HG03097 (cell line): ENCODE results near the gene RD3L.

ENCODE experiments used
- ATAC-seq: cut with Tn5 transposase; IDR thresholded peaks from one replicate; pipeline ENCODE4 v1.9.1; 2021; ENCODE audit not compliant: unreplicated experiment, low FRiP score

The RD3L gene

DNA sequence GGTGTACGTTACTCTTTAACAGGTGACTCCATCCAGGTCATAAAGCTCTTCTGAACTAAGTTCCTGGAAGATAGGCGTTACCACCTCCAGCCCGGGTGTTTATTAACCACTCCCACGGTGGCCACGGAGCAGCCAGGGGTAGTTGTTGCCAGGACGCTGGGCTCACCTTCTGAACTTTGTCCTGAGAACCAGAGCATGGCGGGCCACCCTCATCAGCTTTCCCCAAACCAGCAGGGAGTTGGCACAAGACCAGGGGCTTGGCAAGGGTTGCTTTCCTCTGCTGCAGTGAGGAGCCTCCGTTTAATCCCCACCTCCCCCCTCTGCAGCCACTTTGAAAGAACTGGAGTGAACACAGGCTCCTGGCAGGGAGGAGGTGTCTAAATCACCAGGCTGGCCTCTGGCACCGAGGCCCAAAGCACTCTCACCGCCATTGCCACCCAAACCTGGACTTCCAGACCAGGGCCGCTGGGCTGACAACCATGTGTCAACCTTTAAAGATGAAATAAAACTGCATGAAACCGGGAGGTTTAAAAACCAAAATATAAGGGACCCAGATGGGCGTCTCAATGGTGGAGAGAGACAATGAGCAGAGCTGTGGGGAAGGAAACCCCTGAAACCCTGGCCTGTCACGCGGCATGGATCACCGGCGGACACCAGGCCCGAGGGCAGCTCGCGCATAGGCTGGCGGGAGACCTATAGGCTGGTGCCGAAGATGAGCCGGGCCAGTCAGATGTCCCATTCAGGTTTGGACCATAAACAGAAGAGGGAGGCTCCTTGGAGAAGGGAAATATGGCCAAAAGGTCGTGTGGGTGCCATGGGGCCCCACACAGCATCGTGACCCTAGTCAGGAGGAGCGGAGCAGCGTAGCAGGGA is 45.0 kb downstream of the RD3L start:
- ATAC-seq: no peak

DNA sequence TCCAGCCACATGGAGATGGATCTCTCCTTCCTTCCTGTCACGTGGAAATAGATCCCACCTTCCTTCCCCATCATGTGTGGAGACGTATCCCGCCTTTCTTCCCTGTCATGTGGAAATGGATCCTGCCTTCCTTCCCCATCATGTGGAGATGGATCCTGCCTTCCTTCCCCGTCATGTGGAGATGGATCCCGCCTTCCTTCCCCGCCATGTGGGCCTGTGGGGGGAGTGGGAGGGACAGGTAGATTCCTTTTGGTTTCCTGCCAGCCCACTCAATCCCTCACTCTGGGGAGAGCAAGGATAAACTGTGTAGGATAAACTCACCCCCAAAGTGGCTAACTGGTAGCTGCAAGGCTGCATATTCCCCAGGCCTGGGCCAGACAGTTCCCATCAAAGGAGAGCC is 45.8 kb downstream of the RD3L start:
- ATAC-seq: no peak

DNA sequence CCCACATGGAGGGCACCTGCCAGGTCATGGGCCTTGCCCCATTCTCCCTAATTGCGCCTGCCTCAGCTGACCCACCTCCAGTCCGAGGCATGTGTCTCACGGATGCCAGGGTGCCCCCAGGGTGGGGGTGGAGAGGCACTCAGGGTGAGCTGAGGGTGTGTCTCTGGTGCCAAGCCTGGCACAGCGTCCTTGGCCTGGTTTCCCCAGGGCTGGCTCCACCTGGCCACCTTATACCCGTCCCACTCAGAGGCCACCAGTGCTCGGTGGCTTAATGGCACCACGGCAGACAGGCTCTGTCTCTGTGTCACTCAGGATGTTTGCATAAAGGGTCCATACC is 47.6 kb downstream of the RD3L start:
- no peak for ATAC-seq

DNA sequence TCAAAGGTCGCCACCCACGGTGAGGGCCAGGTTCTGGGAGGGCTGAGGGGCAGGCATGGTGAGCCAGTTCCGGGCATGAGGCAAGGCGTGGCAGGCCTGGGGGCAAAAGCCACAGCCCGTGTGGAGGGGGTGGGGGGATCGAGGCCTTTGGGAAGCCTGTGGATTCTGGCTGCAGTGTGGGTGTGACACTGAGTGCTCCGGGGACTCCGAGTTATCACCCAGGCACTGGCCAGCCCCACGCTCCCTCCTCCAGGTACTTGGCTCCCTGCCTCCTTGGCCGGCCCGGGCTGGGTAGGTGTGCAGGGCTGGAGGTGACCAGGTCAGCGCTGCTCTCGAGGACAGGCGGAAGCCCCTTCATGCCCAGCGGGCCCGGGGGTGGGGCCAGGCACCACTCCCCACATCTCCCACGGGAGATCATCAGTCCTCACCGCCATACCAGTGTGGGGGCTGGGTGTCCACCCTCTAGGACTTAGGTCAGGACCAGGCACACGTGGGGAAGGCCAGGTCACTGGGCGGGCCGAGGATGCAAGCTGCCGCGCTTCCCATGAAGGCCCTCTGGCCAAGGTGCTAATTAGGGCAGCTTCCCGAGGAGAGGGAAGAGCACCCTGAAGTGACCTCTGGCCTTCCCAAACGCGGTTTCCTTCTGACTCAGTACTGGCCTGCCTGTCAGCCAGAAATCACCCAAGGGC is 48.2 kb downstream of the RD3L start:
- ATAC-seq: no peak

DNA sequence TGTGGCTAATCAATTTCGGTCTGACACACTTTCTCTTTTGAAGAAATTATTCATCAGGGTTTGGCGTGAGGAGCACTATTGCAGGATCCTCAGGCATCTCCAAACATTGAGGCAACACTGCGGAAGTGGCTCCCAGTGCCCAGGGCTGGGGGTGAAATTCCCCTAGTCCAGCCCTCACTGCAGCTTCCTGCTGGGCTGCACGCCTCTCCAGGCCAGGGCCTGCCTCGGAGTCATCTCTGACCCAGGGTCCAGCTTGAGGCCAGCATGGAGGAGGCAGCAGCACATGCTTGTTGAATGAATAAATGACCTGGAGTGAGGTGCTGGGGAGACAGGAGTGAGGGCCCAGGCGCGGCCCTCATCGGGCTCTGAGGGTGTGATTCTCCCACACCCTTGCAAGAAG is 50.1 kb downstream of the RD3L start:
- ATAC-seq: no peak

DNA sequence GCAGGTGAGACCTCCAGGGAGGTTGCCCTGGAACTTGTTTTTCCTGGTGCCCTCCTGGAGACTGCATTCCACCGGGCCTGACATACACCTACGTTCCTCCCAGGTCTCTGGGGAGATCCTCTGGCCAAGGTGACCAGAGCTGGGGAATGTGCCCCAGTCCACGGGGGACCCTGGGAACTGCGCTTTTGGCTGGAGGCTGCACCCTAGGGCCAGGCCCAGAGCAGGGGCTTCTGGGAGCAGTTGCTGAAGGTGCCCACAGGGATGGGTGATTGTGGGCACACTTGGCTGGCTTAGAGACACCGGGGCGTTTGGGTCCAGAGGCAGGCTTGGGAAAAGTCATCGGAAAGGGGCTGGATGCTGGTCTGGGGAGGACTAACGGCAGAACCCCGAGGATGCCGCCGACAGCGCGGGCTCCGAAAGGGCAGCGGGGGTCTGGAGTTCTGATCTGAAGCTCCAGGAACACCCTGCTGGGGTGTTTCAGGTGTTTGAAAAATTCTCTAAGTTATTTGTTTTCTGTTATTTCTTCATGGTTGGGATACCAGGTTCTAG is 50.6 kb downstream of the RD3L start:
- ATAC-seq: no peak

DNA sequence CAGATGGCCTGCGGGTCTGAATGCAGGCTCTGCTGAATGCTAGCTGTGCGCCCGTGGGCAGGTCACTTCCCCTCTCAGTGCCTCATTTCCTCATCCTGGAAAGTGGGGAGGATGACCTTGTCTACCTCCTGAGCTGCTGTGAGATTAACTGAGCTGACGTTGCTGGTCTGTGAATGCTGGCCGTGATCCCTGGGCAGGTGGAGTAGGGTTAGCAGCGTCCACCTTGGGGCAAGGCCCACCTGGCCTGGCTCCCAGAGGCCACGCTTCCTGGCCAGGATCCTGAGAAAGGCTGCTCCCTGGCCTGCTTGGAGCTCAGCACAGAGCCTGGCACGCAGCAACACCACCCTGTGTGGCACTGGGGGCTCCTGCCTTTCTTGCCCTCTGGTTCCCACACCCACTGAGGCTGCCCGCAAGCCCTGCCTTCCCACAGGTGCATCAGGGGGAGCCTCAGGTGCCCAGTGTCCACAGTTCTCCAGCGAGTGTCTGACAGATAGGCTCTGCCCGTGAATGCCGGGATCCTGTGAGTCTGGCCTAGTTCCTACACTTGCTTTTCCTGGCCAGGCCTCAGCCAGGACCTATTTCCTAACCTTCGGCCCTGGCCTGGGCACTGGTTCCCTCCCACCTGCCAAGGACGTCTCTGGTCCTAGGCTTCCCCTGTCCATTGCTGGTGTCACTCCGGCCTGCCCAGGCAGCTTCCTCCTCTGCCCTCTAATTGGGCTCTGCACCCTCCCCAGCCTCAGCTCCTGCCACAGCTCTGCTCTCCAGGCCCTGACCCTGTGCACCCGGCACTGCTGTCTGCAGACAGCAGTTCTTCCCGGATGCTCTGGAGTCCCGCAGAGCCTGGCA is 51.3 kb downstream of the RD3L start:
- ATAC-seq: no peak
